Measurements from ENCODE around the gene CSMD2.
A peak's percentile ranks its signal among the peaks of the same experiment; 100 is the strongest.

Gene CSMD2

GRCh38 chr1:34153246-34153645 is 11.8 kb downstream of the CSMD2 start:
- no peak for DNase-seq

DNA sequence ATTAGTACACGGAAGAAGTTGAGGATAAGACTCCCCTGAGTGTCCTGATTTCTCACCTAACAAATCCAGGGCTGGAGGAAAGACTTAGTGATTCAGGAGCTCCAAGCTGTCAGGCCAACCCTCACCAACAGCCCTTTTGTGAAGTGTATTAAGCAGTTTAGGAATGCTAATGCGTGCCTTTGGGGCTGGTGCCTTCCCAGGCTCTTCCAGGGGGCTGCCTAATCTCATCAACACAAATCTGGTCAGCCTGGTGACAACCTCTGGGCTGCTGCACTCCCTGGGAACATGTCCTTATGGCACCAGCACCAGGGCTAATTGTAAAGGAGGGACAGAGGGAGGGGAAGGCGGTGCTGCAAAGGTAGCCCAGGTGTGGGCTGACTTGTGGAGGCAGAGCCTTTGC is 15.5 kb downstream of the CSMD2 start:
- DNase-seq: no peak

DNA sequence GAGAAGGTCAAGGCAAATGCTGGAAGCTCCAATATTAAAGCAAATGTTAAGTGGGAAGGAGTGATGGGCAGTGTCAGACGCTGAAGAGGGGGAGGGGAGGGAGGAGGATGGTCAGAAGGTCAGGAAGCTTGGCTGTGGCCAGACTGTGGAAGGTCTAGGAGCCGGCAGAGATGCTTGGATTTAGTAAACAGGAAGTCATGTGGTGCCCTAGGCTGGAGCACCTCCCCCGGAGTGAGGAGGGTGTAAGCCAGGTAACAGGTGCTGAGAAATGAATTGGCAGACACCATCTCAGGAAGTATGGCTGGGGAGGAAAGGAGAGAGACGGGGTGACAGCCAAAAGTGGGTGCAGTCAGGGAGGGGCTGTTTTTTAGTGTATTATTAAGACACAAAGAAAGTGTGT is 17.7 kb downstream of the CSMD2 start:
- no peak for DNase-seq

GRCh38 chr1:34144766-34145165 is 20.3 kb downstream of the CSMD2 start:
- DNase-seq: no peak

- no peak for DNase-seq
Measured at GRCh38 chr1:34143975-34144374, 21.1 kb downstream of the CSMD2 start.

GRCh38 chr1:34140011-34140676 is 24.9 kb downstream of the CSMD2 start:
- no peak for DNase-seq

DNA sequence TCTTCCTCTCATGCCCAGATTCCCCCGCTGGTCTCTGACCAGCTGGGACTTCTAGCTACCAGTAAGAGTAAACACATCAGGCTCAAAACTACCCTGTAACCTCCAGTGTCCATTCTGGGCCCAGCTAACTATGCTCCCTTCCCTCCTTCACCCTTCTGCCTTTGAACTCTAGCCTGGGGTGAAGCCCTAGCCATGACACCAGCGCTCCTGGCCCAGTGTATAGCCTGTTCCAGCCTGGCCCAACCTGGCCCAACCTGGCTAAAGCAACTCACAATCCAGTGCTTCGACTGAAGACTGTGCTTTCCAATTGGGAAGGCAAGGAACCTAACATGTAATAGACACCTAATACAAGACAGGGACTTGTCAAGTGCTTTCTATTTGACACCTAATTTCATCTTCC is 27.6 kb downstream of the CSMD2 start:
- no peak for DNase-seq

GRCh38 chr1:34132161-34132420 is 32.9 kb downstream of the CSMD2 start:
- no peak for DNase-seq

DNA sequence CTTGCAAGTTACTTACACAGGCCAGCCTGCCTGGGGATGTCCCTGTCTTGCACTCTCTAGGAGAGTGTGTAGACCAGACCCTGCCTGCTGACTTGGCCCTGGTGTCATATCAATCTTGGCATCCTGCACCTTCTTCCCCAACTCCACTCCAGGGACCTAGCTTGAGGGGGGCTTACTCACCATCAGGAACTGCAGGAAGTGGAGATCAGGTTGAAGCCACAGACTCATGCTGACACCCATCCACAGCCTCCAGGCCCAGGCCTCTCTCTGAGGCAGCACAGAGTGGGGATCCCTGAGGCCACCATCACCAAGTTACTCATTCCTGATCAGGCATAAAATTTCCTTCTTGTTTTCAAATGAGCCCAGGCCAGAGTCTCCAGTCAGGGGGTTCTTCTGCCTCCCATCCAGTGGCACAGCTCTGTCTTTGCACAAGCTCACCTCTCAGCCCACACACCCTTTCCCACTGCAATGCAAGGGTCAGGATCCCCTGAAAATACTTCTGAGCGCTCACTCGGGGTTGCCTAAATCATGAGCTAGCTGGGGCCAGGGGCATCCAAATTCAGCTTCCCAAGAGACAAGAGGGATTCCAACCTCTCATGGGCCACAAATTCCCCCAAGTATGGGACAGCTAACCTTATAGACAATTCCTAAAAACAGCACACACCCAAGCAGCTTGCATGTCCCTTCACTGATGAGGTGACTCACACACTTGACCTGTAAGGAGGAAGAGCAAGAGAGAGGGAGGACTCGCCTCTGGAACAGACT is 33.5 kb downstream of the CSMD2 start:
- DNase-seq: no peak

- DNase-seq: no peak
Measured at GRCh38 chr1:34130306-34130705, 34.7 kb downstream of the CSMD2 start.

DNA sequence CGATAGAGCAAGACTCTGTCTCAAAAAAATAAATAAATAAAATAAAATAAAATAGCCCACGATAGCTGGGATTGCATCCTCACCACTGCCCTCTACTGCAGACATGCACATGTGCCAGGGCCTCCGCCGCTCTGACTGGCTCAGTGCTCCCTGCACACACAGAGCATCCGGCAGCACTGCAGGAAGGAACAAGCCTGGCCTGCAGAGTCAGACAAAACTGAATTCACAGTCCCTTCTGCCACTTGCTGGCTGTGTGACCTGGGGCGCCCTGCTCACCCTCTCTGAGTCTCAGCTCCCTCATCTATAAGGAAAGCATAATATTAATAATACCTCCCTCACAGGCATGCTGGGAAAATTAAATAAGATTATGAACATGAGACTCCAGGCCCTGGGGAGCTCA is 35.4 kb downstream of the CSMD2 start:
- DNase-seq: no peak

DNA sequence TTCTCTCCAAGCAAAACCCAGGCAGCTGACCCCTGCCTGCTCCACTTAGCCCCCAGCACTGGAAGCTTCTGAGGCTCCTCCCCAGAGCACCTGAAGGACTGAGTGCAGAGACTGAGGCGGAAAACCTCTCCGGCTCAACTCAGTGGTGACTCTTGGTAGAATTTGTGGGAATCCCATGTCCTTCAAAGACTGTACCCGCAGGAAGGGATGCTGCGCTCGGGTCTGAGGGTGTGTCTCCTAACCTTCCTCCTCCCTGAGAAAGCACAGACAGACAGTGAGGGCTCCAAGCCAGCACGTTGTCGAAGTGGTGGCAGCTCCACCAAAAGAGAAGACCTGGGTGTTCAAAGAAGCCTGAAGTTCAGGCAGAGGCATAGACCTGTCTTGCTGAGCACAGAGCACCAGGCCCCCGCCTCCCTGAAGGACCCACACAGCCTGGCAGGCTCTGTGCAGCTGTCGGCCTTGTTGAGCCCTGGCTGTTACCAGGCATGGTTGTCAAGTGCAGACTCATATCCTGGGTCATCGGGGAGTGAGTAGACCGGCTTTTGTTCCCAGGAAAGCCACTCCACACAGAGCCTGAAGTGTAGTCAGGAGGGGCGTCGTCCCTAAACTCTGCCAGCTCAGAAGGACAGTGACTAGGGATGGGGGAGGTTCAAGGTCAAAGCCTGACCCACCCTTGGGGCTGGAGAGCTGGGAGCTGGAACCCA is 36.7 kb downstream of the CSMD2 start:
- no peak for DNase-seq

- DNase-seq: no peak
Measured at GRCh38 chr1:34127006-34128000, 37.7 kb downstream of the CSMD2 start.

DNA sequence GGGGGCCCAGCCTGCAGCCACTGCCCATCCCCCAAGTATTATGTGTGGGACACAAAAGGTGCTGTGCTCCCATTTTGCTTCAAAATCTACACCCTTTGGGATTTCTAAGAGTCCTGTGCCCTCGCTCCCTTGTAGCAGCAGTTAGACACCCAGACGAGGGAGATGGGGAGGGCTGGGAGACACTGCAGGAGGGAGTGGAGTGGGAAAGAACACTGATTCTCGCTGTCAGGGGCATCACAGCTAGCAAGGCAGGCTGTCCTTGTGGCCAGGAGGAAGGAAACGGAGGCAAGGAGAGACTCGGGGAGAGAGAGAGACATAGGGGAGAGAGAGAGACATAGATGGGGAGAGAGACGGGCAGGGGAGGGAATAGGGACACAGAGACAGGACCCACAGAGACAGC is 38.5 kb downstream of the CSMD2 start:
- DNase-seq: no peak

DNA sequence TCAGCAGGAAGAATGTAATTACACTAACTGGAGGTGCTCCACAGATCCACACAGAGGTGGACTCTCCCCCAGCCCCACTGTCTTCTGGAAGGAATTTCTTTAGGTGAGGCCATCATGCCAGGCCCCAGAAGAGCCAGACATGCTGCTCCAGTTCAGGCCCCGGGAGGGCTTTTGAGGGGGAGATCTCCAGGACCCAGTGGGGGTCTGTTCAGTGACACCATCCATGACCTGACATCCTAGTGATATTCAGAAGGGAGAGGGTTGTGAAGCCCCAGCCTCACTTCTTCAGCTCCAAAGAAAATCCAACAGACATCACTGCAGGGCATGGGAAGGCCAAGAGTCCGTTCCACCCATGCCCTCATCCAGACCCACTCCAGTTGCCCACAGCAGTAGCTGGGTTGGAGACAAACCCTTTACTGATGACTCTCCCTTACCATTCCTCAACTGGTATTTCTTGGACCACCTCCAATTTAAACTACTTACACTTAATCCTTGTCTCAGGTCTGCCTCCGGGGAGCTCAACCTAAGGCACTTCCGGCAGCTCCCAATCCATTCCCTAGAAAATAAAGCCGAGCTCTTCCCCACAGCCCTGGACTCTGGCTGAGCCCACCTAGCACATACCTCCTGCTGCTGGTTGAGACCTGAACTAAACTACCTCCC is 39.2 kb downstream of the CSMD2 start:
- no peak for DNase-seq

DNA sequence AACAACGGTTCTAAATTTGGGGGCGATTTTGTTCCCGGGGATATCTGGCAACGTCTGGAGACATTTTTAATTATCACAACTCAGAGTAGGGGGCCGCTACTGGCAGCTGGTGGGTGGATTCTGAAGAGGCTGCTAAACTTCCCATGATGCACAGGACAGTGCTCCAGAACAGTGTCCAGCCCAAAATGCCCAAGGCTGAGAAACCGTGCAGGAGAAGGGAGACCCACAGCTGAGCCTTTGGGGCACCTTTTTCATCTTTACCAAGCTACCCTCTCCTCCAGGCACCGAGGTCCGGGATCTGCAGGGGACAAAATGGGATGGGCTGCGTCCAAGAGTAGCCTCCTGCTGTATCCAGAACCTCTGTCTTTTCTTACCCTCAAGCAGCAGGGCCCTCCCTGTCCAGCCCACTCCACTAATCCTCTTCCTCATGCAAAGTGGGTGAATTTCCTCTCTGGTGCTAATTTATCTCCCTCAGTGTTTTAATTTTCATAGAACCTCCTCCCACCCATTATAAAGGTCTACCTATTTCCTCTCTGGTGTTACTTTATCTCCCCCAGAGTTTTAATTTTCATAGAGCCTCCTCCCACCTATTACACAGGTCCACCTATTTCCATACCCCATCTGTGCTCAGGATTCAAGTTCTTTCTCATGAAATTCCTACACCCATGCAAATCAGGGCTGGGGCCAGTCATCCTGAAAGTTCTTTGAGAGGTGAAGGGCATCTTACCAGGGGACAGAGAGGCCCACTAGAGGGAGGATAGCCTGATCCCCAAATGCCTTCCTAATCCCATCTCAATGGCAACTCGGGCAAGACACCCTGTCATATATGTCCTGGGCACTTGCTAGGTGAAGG is 42.7 kb downstream of the CSMD2 start:
- no peak for DNase-seq

GRCh38 chr1:34115233-34115632 is 49.8 kb downstream of the CSMD2 start:
- no peak for DNase-seq

- peak; percentile 3 for DNase-seq
Measured at GRCh38 chr1:34113887-34114286, 51.1 kb downstream of the CSMD2 start.

GRCh38 chr1:34113362-34113761 is 51.7 kb downstream of the CSMD2 start:
- peak; percentile 20 for DNase-seq

DNA sequence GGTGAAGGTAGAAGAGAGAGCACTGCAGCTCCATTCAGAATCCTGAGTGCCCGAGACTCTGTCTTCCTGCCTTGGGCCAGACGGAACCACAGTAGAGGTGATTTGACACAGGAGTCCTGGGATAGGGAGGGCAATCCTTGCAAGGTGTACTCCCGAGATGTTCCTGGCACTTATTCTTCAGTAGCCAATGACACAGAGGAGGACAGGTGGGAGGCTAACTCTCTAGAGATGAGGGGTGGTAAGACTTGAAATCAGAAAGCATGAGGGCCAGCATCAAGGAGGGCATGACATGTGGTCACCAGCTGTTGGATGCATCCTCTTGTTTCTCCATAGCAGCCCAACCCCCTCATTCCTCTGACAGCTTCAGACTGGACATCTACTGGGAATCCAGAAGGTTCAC is 56.3 kb downstream of the CSMD2 start:
- no peak for DNase-seq

GRCh38 chr1:34108269-34108668 is 56.8 kb downstream of the CSMD2 start:
- DNase-seq: no peak

DNA sequence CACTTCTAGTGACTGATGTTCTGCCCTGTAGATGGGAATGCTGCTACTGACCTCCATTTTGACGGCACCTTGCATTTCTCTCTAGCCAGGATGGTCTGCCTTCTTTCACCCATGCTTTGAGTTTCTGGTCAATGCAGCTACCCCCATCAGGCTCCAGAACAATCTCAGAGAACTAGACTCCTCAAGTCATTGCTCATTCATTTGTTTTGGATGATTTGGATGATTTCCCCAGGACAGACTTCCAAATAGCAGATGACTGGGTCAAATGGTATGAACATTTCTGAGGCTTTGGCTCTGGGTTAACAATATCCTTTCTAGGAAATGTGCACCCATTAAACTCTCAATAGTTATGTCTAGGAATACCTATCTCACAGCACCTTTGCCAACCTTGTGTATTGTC is 63.9 kb downstream of the CSMD2 start:
- no peak for DNase-seq
